GM19455 (cell line): ENCODE data around the gene MYO1B.

Experiments used
- ATAC-seq: cut with Tn5 transposase; IDR thresholded peaks from one replicate; pipeline ENCODE4 v1.9.1; 2021; ENCODE audit not compliant: unreplicated experiment

The MYO1B gene

DNA sequence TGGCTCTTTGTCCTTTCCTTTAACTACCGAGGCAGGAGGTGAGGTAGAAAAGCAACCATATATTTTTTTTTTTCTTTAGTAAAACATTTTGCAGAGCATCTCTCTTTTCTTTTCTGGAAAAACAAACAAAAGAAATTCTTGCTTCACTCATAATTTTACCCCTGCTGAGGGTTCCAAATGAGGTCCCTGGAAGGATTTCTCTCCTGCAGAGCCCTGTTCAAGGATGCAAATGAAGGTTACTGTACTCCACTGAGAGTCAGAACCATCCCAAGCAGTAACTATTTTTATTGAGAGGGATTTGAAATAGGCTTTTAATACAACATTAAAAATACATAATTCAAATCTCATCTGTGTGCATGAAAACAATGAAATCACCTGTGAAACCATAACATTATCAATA is 19.5 kb upstream of the MYO1B start:
- no peak for ATAC-seq

DNA sequence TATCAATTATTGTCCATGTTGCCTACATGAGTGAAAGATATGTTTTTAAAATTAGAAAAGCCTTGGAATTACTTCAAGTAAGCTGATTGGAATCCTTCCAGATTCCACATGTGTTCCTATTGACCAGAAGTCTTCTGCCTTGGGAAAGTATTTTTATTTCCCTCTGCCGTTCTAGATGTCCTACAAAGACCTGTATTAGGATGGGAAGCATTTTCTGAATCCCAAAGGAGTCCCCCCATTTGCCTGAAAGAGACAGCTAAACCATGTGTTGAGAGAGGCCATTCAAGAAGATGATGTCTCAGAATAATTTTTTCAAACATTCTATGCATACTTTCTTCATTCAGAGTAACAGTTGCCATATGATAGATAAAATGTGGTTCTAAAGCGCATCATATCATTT is 19.0 kb upstream of the MYO1B start:
- ATAC-seq = no peak

DNA sequence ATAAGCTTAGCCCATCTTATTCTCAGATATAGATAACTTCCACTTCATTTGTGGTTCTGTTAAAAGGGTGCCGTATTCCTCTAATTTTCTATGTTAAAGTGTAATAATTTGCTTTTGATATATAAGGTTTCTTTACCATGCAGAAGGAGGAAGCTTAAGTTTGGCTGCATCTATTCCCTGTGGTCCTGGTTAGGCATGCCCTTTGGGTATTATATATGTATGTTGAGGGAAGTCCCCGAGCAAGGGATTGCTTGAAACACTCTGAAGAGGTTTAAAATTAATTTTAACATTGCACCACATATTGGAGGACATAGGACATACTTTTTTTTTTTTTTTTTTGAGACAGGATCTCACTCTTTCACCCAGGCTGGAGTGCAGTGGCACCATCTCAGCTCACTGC is 16.9 kb upstream of the MYO1B start:
- ATAC-seq = no peak

DNA sequence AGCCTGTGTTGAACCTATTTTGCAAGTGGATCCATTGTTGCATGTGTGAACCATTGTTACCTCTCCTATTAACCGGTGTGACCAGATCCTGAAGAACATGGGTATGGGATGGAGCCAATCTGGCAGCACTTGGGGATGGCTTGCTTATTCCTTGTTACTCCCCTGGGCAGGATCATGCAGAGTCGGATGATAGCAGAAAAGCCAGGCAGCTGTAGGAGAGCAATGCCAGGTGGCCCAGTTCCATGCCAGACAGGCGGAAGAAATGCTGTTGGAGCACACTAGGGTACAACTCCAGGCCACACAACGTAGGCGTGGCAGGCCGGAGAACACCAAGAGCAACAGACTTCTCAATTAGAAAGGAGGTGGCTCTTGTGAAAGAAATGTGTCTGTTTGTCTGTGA is 16.3 kb upstream of the MYO1B start:
- no peak for ATAC-seq

- no peak for ATAC-seq
Measured at GRCh38 chr2:191230174-191230573, 15.0 kb upstream of the MYO1B start.

DNA sequence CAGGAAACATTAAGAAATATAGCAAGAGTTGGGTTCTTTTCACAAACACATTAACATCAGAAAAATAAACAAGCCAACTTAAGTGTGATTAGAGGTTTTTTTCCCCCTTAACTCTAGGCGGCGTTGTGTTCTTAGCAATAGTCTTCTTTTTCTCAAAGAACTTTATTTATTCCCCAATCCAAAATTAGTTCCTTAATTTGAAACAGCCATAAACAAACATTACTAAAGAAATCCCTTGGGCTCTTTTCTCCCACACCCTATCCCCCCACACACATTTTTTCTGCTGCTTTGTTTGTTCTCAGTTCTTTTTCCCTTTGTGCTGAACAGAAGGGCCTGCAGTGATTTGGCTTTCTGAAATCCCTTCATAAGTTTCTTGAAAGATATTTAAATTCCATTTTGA is 13.2 kb upstream of the MYO1B start:
- no peak for ATAC-seq

DNA sequence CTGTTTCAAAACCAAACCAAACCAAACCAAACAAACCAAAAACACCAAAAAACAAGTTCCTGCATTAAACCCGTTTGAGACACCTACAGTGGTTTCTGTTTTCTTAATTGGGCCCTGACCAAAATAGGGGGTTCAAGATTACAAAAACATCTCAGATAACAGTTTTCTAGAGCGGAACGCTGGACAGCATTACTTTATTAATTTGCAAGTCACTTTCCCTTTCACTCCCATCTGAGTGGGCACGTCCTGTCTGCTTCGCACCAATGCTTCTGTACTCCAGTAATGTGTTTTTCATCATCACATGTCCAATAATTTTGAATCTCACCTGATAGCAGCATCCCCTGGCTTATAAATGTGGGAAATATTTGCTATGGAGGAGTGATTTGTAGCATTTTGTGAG is 11.7 kb upstream of the MYO1B start:
- no peak for ATAC-seq

DNA sequence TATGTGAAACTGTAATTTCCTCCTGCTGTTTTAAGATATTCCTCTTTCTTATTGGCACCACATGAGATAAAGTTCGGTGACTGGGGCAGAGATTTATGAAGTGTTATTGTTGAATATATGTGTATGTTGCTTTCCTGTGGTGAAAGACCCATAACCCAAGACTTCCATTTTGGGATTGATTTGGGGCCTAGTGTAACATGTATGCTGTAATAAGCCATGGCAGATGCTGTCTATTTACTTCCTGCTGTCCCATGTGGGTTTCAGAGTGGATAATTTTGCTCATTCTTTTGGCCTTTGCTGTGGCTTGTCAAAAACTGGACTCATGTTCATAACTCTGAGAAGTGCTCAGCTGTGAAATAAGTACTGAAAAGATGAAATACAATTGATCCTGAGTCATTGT is 10.8 kb upstream of the MYO1B start:
- no peak for ATAC-seq

DNA sequence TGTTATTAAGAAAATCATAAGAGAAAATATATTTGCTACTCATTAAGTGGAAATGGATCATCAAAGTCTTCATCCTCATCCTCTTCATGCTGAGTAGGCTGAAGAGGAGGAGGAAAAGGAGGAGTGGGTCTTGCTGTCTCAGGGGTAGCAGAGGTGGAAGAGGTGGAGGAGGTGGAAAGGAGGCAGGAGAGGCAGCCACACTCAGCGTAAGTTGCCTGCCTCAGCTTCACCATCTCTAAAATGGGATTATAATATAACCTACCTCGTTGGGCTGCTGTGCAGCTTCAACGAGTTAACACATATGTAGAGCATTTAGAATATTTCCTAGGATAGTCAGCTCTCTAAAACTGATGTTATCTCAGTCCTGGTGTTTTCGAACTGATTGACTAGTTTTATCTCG is 4.3 kb upstream of the MYO1B start:
- ATAC-seq = no peak

DNA sequence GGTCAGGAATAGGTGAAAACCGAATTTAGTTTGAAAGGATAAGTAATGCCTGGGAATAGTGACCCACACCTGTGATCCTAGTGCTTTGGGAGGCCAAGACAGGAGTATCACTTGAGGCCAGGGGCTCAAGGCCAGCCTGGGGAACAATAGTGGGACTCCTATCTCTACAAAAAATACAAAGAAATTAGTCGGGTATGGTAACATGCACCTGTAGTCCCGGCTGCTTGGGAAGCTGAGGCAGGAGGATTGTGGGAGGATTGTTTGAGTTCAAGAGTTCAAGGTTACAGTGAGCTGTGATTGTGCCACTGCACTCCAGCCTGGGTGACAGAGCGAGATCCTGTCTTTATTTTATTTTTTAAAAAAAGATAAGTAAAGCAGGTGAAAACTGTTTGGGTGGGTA is 3.8 kb upstream of the MYO1B start:
- no peak for ATAC-seq

DNA sequence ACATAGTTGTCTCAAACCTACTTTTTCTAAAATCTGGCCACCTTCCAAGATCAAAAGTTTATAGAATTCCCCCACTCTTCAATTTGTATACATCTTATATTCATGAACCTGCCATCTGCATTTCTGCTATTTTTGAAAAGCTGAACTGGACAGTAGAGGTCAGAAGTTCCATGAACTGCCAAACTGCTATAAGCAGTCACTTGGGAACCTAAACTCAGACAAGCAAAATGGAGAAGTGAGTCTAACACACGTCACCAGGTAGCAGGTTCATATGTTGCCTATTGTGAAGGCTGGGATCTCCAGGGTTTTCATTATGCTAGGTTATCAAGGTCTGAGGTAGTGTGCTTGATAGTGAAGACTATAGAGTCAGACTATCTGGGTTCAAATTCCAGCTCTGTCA is 2.0 kb upstream of the MYO1B start:
- no peak for ATAC-seq

DNA sequence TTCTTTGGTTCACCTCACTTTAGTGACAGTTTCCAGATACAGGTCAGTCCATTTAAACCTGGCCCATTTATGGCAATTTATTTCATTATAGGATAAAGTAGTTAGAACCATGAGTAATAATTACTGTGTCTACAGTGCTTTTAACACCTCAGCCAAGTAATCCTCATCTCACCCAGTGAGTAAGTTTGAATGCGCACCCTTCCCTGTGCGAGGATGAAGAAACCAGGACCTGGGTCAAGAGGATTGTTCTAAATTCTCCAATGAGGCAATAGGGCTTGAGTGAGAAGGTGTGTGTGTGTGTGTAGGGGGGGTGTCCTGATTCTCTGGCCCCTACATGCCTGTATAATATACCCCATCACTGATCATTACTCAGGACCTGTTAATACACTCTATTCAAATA is 854 bp upstream of the MYO1B start:
- ATAC-seq = no peak

DNA sequence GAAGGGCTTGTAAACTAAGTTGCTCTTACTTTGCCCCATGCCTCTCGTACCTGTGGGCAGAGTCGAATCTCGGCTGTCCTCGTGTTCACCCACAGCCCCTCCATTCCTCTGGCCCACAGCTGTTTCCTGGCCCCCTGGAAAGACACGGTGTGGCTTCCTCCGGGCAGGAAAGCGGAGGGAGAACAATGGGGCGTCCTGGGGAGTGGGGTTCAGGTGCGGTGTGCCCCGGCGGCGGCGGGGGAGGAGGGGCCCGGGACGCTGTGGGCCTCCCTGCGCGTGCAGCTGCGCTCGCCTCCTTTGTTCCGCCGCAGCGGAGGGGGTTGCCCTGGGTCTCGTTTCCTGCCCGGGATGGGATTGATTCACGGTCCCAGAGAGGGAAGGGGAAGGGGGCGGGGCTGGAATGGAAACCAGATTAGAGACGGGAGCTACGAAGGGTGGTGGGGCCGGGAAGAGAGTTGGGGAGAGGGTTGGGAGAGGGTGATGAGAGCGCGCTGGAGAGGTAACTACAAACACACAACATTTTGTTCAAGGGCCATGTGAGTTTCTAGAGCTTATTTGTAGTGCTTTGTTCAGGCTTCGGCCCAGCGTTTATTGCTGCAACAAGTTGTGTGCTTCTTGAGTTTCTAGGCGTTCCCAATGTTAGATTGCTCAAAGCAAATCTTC is 796 bp downstream of the MYO1B start:
- ATAC-seq = peak; percentile 8

- no peak for ATAC-seq
Measured at GRCh38 chr2:191246820-191247380, 1.7 kb downstream of the MYO1B start.

DNA sequence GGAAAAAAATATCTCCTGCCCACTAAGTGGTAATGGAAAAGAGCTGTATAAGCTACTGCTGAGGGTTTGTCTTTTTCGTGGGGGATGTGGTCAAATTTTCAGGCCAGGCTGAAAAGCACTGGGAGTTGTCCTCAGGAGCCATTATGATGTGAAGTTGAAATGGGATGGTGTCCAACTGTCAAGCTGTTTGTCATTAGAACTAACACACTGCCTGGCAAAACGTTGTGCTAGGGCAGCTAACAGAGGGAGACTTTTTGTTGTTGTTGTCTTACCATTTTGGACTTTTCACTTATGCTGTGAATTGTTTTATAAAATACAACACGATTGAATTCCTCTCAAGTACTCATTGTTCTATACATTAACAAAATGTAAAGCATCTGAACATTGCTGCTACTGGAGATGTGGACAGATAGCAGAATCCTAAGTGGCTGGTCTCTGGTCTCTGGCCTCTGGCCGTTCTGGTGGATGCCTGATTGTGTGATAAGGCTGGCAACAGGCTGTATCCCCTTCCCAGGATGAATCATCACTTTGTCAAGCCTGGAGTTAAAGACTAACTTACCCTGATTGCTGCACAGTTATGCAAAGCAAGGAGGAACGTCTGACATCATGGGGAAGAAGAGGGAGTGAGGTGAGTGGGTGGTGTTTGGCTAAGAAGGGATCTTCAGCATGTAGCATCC is 2.3 kb downstream of the MYO1B start:
- ATAC-seq = no peak

DNA sequence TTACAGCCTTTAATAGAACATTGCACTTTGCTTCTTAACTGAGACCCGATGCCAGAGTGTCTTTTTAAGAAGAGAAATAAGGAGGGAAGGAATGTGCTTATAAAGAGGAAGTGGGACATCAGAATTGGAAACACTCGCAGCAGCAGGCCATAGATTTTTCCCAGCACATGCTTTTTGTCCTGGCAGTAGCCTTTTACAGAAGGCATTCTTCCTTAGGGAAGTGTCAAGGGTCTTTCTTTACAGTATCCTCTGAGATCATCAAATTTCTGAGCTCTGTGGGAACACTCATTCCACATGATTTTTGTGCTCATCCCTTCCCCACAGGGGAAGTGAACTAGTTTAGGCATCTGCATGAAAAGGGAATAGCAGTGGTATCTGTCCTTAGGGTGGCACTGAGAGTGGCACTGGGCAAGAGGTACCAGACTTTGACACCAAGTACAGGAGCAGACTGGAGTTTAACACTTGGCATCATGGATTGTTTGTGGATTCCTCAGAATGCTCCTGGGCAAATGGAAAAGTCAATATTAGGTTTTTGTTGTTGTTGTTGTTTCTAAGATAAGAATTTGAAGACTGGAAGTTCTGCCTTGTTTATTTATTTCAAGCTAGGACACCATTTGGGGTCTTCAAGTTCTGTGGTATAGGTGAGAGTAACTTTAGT is 4.1 kb downstream of the MYO1B start:
- no peak for ATAC-seq

GRCh38 chr2:191250400-191250799 is 5.2 kb downstream of the MYO1B start:
- ATAC-seq = no peak

DNA sequence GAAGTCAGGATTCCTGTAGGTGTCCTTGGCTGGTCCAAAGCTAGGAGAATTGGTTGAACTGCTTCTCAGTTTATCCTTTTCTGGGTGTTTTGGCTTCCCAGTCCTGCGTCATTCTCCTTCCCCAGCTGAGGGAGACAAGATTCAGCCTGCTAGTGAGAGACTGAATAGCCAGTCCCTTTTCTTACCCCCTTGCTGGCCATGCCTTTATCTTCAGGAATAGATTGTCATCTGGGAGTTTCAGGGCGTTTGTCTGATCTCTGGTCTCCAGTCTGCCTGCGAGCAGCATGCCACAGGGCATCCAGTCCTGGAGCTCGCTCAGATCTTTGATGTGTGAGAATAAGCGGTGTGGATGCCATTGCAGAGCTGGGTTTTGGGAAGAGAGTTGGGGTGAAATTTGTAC is 5.8 kb downstream of the MYO1B start:
- no peak for ATAC-seq

GRCh38 chr2:191252699-191253098 is 7.5 kb downstream of the MYO1B start:
- ATAC-seq = no peak

DNA sequence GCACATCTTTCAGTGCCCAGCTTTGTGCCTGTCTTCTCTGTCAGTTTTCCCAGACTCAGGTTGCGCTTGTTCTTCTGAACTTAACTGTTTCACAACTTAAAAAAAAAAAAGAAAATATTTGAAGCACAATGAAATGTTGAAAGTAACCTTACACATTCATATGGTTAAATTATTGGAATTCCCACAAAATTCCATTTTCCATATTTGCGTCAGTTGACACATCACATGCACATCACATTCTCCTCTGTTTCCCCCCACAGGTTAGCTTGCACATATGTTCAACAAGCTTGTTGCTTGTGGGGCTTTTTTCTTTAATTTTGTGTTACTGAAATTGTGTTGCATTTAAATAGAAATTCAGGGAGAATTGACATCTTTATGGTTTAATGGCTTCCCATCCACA is 8.3 kb downstream of the MYO1B start:
- no peak for ATAC-seq

DNA sequence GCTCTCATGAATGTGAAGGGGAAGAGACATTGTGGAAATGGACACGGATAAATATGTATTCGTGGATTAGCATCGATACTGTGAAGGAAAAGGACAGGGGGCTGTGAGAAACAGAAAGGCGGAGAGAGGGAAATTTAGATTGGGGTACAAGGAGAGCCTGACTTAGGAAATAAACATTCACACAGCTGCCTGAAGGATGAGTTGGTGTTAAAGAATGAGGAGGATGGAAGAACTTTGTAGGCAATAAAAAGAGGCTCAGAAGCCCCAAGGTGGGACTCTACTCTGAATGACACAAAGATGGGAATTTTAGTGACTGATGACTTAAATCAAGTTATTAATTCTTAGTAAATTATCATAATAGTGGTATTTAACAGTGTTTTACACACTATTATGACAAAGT is 10.1 kb downstream of the MYO1B start:
- no peak for ATAC-seq

- no peak for ATAC-seq
Measured at GRCh38 chr2:191255756-191256312, 10.6 kb downstream of the MYO1B start.
